Measurements from ENCODE around the gene CEACAM18.

DNA sequence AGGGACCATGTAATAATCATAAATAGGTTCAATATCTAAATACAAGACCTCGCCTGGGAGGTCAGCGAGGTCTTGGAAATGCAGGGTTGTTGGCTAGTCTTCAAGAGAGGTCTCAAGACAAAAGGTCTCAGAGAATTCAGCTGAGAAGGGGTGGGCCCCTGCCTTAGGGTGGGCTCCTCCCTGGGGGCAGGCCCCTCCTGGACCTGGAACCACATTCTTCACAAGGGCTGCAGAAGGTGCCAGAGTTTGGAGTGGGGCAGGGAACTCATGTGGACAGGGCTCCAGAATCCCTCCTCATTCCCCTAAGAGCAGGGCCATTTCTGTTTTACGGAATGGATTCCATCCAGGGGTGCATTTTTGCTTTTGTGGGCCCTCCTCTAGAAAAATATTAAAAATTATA lies 10.2 kb downstream of the CEACAM18 start:
- no peak for TF ChIP-seq EZH2phosphoT487 (IDR thresholded peaks at IDR 0.05; ENCODE audit: borderline replicate concordance)
- TF ChIP-seq, protein P1, sequence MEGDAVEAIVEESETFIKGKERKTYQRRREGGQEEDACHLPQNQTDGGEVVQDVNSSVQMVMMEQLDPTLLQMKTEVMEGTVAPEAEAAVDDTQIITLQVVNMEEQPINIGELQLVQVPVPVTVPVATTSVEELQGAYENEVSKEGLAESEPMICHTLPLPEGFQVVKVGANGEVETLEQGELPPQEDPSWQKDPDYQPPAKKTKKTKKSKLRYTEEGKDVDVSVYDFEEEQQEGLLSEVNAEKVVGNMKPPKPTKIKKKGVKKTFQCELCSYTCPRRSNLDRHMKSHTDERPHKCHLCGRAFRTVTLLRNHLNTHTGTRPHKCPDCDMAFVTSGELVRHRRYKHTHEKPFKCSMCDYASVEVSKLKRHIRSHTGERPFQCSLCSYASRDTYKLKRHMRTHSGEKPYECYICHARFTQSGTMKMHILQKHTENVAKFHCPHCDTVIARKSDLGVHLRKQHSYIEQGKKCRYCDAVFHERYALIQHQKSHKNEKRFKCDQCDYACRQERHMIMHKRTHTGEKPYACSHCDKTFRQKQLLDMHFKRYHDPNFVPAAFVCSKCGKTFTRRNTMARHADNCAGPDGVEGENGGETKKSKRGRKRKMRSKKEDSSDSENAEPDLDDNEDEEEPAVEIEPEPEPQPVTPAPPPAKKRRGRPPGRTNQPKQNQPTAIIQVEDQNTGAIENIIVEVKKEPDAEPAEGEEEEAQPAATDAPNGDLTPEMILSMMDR (conservative IDR thresholded peaks at IDR 0.05; ENCODE audit: low read length), result no peak

Data from Loucy (cell line).